Stimulated activated CD4-positive, alpha-beta T cell treated with anti-CD3 and anti-CD28 coated beads, Interleukin-2, amount 100 ng/mL, for 4 hours (primary cell): ENCODE measurements around the gene DLG1.

Source experiments
- DNase-seq: peaks from one replicate; pipeline ENCODE4 v3.0.0-alpha.2; 2020; ENCODE audit warnings: low read depth

The DLG1 gene

DNA sequence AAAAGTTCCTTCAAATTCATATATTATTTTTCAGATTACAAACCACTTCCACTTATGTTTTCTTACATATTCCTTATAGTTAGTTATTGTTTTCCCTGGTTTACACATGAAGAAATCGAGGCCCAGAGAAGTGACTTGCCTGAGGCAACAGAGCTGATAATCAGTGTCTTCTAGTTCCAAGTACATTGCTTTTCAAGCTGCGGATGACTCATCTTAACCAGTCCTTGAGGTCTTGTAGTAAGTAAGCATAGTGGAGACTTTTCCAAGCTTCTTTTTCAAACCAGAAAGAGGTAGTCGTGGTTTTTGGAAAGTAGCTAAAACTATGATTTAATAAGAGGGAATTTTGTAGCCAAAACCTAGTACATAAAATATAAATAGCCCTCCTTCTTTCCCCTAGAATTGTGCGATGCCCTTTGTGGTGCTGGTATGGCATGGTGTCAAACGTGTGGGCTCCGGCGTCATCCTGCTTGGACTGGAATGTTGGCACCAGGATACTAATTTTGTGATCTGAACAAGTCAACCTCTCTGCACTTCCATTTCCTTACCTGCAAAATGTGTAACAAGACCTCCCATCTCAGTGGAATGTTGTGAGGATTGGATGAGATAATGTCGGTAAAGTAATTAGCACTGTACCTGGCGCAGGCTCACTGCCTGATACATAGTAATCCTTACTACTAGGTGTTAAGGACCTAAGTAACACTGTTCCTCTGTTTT lies 19.0 kb upstream of the DLG1 start:
- DNase-seq: no peak

DNA sequence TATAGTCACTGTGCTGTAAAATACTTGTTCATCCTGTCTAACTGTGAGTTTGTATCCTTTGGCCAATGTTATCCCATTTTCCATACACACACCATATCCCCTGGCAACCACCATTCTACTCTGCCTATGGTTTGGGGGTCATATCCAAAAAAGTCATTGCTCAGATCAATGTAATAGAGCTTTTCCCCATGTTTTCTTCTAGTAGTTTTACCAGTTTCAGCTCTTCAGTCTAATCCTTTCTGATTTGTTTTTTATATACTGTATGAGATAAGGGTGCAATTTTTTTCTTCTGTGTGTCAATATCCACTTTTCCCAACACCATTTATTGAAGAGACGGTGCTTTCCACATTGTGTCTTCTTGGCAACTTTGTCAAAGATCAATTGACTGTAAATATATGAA lies 14.0 kb upstream of the DLG1 start:
- no peak for DNase-seq

DNA sequence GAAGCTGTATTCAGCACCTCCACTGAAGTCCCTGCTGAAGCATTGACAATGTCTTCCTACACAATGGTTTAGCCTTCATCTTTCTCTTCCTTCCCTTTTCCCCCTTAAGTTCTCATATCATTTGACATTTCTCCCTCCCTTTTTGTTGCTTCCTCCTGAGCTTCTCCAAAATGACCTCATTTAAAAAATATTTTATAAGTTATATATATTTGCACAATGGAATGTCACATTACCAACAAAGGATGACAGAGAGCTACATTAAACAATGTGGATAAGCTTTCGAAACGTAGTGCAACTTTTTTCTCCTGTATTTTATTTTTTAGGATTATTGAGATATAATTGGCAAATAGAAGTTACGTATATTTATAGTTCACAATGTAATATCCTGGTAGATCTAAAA lies 13.2 kb upstream of the DLG1 start:
- no peak for DNase-seq

DNA sequence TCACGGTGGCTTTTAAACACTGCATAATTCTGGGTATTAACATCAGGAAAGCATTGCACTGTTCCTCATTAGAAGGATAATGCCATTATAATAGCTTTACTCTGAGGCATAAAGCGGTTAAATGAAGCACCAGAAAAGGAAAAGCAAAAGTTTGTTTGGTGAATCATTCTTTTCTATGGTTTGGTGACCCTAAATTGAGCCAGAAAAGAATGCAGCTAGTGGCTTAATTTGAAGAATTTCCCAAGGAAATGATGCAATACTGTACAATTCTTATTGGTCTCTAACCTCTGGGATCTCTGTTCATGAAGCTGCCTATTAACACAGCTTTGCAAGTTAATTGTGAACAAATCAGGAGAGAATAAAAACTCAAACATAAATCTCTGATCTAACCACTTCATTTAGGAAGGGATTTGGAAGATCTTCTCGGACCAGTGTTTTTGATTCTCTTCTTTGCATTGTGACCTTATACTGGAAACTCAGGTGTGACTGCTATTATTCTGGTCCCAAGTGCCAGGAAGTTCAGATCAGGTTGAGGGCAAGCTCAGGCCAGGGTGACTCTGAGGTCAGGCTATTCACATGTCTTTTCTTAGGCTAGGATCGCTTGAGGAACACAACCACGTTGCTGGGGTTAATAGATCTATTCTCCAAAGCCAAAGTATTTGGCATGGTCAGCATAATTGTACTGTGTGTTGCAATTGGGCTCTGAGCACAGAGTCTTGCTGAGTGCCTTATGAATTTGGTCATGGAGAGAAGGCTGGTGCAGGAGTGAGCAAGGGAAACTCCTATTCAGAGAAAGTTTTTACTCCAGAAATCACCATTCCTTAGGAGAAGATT lies 11.3 kb upstream of the DLG1 start:
- DNase-seq: no peak

DNA sequence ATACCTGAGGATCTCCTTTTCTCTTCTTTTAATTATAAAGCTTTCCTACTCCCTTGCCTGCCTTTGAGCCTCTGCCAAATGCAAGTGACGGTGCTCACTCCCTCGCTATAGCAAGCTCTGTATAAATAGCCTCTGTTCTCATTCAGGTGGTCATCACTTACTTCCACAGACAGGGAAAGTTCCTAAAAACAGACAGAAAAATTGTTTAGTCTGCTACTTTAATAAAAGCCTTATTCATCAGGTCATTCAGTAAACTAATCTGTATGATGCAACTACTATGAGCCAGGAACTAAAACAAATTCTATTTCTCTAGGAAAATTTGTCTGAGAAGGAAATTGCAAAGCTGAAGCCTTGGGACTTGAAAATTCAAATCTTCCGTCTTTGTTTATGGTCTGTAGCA lies 10.2 kb upstream of the DLG1 start:
- no peak for DNase-seq

DNA sequence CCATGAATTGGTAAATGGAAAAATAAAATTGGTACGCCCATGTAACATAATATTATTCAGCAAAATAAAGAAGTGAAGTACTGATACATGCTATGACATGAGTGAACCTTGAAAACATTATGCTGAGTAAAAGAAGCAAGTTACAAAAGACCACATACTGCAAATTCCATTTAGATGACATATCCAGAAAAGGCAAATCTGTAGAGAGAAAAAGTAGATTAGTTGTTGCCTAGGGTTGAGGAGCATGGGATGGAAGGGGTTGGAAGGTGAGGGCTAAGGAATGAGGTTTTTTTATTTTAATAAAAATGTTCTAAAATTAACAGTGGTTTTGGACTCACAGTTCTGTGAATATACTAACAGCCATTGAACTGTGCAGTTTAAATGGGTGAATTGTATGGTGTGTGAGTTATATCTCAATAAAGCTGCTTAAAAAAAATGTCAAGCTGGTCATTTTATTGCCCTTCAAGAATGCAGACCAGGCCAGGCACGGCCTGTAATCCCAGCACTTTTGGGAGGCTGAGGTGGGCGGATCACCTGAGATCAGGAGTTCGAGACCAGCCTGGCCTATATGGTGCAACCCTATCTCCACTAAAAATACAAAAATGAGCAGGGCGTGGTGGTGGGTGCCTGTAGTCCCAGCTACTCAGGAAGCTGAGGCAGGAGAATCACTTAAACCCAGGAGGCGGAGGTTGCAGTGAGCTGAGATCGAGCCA lies 8.1 kb upstream of the DLG1 start:
- no peak for DNase-seq

DNA sequence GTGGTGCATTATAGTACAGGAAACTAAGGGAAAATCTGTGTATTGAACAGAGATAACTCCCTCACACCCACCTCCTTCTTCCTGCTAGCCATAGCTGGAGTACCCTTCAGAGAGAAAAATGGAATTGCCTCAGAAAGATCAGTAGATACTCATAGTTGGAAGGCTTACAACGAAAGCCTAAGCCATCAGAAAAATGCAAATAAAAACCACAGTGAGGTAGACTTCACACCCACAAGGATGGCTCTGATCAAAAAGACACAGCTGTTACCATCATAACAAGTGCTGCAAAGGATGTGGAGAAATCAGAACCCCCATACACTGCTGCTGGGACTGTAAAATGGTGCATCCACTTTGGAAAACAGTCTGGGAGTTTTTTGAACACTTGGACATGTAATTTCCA lies 7.4 kb upstream of the DLG1 start:
- no peak for DNase-seq

DNA sequence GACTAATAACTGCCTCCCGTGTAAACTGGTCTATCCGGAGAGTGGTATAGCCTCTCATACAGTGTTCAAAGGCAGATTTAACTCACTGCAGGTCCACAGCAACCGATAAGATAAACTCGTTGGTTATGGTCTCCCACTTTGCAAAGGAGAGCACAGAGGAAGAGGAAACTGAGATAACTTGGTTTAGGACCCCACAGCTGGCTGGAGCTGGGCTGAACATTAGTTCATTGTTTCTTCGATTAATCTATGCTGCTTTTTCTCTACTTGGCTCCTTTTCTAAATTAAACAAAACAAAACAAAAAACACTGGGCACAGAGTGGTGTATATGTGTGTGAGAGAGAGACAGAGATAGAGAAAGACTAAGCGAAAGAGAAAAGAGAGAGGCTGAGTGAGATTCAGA lies 5.0 kb upstream of the DLG1 start:
- no peak for DNase-seq

DNA sequence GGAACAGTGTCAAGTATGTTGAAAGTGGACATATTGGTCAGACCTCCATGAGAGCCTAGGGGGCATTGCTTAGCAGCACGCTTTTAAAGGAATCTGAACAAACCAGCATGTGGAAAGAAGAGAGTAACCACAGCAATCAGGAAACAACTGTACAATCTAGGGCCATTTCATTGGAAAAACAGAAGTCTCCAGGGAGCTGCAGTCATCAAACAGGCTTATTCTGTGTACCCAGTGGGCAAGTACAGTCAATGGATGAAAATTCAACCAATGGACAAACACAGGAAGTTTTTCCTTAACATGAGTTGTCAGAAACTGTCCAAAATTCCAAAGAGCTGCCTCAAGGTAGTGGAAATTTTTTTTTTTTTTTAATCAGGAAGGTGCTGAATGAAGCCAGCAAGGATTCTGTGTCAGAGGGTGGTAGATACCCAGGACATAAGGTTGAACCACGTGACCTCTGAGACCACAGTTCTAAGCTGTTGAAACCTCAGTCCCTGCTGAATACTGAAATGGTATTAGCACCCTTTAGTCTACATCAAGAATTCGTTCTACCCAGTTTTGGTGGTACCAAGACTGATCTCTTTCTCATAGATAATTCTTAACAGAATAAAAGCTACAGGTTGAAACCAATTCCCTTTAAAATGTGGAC lies 4.4 kb upstream of the DLG1 start:
- DNase-seq: no peak

DNA sequence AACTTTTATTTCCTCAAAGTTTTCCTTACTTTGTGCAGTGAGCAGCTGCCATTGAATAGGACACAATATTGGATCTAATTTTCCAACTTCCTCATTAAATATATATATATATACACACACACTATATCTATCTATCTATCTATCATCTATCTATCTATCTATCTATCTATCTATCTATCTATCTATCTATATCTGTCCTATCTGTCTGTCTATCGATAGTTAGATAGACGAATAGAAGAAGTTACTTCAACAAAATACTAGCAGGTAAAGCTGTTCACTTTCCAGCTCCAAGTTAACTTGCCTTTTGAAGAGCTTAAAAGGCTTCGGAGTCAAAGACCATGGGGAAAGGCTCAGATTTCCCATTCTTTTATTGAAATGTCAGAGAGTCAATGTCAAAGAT lies 3.6 kb upstream of the DLG1 start:
- DNase-seq: no peak

DNA sequence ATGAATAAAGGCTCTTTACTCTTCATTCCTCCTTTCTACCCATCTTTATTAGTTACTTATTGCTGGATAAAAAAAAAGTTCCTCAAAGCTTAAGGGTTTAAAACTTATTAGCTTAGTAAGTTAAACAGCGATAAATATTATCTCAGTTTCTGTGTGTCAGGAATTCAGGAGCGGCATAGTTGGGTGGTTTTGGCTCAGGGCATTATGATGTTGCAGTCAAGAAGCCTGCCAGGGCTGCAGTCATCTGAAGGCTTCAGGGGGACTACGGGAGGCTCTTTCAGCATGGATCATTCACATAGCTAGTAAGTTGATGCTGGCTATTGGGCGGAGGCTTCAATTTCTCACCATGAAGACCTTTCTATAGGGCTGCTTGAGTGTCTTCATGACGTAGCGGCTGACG lies 1.9 kb upstream of the DLG1 start:
- no peak for DNase-seq

DNA sequence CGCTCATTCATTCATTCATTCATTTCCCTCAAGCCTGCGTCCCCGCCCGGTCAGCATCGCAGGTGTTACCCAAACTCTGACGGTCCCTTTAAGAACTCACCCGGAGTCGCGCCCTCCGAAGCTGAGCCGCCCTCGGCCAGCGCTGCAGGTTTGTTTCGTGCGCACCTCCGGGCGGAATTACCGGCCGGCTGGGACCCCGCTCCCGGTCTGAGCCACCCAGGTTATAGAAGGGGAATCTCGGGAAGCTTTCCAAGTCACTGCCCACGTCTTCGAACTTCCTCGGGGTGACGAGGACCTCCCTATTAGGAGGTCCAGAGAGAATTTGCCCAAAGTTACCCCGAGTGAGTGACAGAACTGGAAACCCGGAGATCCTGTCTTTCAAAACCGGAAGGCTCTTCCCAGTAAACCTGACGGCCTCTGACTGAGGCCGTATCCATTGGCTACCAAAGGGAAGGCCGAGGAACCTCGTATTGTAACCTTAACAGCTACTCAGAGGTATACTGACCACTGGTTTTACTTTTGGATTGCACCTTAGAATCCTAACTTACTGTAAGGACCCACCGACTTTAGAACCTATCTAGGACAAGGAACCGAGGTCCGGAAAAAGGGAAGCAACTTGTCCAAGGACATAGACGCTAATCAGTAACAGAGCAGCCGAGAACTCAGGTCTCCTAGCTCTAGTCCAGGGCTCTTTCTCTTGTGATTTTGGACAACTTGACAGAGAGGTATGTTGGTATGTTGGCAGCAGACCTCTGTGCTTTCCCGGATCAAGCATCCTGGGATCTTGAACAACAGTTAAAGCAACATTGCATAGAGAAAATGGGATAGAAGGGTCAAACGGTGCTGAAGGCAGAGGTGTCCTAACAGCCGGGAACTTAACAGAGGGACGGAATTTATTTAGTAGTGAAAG lies 788 bp upstream of the DLG1 start:
- DNase-seq: no peak

DNA sequence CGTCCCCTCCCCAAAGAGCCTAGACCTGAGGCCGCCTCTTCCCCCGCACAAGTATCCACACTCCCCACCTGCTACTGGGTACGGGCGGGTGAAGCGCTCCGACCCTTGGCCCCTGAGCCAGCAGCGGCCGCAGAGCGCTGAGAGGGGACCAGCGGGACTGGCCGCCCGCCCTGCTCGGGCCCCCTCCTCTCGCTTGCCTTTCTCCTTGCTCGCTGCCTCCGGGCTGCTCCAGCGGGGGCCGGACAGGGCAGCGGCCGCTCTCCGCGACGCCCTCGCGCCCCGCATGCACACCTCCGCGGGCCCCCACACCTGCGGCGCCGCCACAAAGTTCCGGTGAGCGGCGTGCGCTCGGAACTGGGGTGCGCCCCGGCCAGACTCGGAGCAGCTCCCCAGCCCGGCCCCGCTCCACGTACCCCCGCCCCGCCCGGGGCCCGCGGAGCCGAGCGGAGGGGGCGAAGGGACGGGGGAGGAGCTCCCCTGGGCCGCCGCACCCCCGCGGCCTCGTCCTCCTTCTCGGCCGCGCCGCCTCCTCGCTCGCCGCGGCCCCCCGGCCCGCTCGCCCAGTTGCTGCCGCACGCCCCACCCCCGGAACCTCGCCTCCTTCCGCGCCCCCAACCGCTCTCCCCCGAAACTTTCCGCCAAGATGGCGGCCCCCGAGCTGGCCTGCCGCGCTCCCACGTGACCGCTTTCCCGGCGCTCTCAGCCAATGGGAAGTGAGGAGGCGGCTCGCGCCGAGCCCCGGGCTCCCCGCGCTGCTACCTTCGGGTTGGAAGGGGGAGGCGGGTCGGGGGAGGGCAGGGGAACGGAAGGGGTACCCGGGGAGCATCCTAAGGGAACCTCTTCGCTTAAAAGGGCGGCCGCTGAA lies 704 bp downstream of the DLG1 start:
- peak; percentile 87 for DNase-seq

DNA sequence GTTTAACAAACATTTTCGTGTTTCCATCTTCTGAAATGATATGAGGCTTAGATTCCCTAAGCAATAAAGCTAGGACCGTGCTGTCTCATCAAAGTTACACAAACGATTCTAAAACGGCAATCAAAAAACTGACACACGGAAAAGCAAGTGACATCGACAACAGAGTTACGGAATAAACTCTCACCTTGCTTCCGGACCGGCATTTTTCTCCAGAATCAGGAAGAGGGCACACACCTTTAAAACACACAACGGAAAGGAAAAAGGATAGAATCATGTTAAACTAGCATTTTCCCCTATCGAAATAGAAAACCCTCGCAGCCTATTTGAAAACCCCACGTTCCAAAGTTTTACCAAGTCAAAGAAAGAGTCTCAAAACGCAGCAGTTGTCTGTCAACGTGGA lies 1.4 kb downstream of the DLG1 start:
- DNase-seq: no peak

DNA sequence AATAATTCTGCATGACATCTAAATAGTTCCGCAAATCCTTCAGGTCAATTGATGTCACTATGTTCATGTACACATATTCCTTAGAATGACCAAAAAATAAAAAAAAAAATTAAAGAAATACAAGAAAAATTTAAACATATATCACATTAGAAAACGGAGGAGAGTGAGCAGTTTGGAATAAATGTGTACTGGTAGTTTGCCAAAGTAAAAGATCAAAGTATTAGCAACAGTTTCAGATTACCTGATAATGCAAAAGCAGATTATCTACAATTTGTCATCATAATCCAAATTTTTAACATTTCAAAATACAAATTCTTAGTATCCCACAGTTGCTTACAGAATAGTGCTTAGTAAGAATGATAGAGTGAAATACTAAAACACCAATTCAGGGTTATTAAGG lies 1.9 kb downstream of the DLG1 start:
- DNase-seq: no peak

DNA sequence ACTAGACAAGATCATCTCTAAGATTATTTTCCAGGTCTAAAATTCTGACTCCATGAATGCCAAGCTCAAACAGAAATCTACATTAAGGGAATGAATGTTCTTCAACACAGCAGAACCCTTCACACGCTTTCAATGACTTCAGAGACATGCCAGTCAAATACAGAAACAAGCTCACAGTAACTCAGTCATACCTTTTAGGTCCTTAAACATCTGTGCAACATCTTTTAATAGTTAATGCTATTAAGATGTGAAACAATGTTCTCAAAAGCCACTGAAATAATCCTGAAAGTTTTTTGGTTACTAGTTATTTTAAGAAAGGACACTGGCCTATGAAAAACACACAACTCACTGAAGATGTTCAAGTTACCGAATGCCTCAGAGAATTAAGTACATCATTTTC lies 2.5 kb downstream of the DLG1 start:
- no peak for DNase-seq

DNA sequence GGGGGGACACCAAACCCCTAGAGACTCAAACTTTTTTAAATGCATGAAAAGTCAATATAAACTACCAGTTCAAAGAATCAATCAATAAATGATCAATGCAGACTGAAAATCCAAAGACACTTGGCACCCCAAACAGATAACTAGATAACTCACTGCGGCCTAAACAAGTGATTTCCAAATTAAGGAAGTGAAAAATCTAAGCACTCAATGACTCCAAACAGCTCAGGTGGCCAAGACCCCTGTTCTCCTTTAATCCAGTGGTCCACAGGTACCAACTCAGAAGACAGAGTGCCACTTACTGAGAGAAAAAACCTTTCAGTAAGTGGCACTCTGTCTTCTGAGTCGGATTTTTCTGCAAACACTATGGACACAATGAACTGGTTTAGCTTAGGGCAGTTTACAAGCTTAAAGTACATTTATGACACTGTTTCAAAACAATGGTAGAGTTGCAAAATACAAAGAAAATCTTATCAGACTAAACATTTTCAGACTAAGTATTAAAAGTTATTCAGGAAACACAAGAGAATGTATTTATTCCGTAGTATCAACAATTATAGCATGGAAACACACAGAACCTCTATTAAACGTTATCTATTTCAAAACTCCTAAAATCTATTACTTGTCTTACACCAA lies 4.7 kb downstream of the DLG1 start:
- no peak for DNase-seq

DNA sequence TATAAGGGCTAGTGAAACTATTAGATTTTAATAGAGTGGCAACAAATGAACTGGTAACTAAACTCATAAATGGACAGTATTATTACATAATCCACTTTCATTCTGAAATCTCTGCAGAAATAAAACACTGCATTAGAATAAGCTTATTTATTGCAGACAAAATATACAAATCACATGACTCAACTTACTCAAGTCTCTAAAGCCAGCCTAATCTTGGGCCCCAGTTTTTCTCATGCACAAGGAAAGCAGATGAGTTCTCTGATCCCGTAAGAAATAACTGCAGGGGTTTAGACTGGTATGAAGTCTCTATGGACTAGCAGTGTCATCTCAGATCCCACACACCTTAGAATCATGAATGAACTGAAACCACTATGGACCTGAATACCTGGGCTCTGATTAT lies 5.8 kb downstream of the DLG1 start:
- no peak for DNase-seq

DNA sequence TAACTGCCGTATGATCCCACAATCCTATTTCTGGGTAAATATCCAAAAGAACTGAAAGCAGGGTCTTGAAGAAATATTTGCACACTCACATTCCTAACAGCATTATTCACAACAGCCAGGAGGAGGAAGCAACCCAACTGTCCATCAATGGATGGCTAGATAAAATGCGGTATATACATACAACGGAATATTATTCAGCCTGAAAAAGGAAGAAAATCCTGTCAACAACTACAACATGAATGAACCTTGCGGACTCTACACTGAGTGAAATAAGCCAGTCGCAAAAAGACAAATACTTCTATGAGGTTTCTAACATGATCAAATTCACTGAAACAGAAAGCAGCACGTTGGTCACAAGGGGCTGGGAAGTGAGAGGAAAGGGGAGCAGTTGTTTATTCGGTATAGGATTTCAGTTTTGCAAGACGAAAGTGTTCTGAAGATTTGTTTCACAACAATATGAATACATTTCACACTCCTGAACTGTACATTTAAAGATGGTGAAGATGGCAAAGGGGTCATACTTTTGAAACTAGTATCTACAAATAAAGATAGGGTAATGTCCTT lies 6.2 kb downstream of the DLG1 start:
- DNase-seq: no peak

DNA sequence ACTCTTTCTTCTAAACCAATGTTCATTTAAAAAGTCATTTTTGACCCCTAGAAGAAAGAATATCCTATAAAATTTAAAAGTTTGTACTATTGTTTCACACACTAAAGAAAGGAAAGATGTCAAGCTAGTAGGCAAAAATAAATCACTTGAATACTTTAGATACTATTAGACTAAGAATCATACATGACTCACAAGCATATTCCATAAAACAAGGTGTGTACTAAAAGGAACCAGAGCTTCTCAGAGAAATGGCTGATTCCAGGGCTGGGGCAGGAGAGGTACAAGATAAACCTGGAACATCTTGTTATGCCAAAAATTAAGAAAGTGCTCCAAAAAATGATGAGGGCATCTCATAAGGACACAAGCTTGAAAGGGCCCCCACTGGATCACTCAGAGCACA lies 8.7 kb downstream of the DLG1 start:
- no peak for DNase-seq
